ENCODE measurements around the gene PDSS2. TPM values are rescaled to one million over a fixed set of nuclear protein-coding genes. Genes with fewer than 3 reads are reported as not detected.

The PDSS2 gene
- polyA plus RNA-seq, 4 donors: 6.5 to 14.8 (median 11.6) TPM

Other genes with a start within 250 kb of the PDSS2 start
- 1 to 10 TPM in 3 of 4 donors, not detected in 1; 1.1 to 1.6 (median 1.1) TPM for gene SOBP, start 30.6 kb upstream of the PDSS2 start, polyA plus RNA-seq

Measured in small intestine (tissue), 4 donors.